CD4-positive, alpha-beta T cell treated with Interleukin-15 for 1 hour (primary cell): ENCODE data around the gene ARVCF.

Experiments
- DNase-seq: peaks from one replicate; pipeline ENCODE4 v3.0.0-alpha.2; 2020

The ARVCF gene

GRCh38 chr22:20028855-20029549 is 12.4 kb upstream of the ARVCF start:
- DNase-seq: no peak

DNA sequence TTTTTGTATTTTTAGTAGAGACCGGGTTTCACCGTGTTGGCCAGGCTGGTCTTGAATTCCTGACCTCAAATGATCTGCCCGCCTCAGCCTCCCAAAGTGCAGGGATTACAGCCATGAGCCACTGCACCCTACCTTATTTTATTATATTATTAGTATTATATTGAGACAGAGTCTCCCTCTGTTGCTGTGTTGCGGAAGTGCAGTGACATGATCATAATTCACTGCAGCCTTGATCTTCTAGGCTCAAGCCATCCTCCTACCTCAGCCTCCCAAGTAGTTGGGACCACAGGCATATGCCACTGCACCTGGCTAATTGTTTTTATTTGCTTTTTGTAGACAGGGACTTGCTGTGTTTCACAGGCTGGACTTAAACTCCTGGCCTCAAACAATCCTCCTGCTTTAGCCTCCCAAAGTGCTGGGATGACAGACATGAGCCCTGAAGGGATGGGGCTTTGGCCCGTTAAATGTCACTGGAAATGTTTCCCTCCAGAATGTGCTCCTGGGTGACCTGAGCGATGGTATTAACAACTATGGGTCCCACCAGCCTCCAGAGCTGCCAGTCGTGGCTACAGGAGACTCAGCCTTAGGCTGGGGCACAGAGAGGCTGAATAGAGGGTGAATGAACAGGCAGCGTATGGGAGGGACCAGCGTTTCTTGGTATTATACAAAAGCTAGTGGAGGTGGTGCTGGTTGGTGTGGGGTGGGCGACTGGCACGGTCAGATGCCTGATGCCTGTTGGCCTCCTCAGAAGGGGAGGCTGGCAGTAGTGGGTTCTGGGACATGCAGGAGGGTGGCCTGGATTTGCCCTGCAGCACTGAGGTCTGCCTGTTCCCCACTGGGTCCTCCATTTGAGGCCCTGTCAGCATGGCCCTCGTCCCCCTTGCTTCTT is 11.6 kb upstream of the ARVCF start:
- DNase-seq: no peak

DNA sequence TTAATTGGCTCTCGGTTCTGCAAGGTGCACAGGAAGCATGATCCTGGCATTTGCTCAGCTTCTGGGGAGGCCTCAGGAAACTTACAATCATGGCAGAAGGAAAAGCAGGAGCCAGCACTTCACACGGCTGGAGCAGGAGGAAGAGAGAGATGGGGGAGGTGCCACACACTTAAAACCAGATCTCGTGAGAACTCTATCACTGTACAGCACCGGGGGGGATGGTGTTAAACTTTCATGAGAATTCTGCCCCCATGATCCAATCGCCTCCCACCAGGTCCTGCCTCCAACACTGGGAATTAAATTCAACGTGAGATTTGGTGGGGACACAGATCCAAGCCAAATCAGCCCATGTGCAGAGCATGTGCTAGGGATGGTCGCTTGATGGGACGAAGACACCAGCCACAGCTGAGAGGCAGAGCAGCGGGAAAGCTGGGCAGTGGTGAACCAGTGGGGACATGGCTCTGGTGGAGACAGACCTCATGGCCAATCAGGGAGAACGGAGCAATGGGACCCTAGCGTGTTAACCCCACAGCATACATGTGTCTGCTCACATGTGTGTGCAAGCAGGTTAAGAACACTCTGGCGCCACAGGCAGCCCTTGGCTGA is 10.5 kb upstream of the ARVCF start:
- no peak for DNase-seq

GRCh38 chr22:20026204-20026908 is 9.7 kb upstream of the ARVCF start:
- no peak for DNase-seq

- no peak for DNase-seq
These were observed 9.0 kb upstream of the ARVCF start for GRCh38 chr22:20025401-20026203.

DNA sequence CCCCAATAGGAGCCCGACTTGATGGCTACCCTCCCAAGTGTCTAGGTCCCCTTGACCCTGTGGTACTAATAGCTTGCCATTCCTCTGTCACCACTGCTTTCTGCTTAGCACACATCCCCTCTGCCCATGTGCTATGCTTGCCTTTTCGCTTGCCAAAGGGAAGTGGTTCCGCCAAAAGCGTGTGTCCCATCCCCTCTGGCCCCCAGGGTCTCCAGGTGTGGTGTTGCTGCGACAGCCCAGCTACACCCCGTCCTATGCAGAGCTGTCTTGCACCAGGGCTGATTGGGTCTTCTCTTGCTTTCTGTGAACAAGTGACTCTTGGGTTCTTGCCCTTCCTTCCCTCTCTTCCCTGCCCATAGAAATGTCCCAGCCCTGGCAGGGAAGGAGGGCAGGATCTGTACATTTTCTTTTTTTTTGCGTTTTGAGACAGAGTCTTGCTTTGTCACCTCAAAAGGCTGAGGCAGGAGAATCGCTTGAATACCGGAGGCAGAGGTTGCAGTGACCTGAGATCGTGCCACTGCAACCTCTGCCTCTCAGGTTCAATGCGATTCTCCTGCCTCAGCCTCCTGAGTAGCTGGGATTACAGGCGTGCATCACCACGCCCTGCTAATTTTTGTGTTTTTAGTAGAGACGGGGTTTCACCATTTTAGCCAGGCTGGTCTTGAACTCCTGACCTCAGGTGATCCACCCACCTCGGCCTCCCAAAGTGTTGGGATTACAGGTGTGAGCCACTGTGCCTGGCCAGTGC is 8.2 kb upstream of the ARVCF start:
- DNase-seq: no peak

DNA sequence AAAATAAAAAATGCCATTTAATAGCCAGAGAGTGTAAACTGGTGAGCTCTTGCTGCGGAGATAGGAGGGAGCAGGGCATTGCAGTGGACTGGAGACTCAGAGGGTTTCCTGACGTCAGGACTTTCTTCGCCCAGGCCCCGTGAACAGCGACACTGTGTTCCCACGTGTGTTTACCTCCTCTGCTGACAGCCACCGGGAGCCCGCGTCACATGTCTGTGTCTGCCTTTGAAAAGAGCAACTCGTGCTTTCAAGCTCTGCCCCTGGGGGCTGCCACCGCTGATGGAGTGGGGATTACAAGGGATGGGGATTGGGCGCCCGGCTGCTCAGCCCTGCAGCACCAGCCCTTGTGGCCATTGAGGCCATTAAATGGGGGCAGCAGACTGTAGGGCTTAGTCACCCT is 7.6 kb upstream of the ARVCF start:
- DNase-seq: no peak

DNA sequence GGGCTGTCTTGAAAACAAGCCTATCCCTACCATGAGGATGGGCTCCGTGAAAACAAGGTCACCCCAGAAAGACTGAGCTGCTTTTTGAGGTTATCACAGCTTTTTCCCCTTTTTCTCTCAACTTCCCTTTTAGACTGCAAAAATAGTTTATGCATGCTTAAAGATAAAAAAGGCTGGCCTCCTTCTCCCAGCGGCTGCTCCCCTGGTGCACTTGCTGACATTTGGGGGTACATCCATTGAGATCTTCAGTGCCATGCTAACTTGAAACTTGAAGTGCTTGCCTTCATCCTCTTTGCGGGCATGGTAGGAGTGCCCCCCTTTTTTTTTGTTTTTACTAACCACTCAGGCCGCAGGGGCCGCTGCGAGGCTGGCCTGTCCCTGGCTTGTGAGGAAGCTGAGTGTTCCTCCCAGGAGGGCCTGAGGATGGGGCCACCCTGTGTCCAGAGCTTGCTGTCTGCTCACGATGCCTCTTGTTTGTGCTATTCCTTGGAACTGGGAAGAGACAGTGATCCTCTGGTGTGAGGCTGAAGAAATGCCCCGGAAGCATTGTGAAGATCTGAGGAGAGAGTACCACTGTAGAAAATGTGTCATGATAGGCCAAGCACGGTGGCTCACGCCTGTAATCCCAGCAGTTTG is 6.5 kb upstream of the ARVCF start:
- no peak for DNase-seq

DNA sequence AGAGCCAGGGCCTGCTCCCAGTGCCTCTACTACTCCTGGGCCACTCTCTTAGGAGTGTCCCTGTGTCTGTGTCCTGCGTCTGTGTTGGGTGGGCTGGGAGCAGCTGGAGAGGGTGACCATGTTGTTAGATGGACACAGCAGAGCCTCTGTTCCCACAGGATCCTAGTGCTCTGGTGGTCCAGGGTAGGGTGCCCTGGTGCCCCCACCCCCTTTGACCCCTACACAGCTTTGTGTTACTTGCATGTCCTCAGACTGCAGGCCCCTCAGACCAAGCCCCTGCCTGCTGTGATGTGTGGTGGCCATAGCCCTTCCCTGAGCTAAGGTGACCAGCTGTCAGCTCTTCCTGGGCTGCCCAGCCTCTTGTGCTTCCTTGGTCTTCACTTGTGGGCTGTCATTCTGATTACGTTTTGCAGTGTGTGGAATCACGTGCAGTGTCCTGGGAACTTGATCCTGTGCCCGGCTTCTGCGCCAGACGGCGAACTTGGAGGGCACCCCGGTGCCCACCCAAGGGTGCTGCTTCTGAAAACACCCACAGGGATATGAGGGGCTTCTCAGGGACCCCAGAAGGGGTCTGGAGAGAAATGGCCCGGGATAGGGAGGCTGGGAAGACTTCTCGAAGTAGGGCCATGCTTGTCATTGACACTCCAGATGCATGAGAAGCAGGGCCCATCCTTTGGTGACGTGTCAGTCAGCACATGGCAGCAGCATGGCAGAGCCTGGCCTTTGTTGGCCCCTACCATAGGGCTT is 5.8 kb upstream of the ARVCF start:
- no peak for DNase-seq

DNA sequence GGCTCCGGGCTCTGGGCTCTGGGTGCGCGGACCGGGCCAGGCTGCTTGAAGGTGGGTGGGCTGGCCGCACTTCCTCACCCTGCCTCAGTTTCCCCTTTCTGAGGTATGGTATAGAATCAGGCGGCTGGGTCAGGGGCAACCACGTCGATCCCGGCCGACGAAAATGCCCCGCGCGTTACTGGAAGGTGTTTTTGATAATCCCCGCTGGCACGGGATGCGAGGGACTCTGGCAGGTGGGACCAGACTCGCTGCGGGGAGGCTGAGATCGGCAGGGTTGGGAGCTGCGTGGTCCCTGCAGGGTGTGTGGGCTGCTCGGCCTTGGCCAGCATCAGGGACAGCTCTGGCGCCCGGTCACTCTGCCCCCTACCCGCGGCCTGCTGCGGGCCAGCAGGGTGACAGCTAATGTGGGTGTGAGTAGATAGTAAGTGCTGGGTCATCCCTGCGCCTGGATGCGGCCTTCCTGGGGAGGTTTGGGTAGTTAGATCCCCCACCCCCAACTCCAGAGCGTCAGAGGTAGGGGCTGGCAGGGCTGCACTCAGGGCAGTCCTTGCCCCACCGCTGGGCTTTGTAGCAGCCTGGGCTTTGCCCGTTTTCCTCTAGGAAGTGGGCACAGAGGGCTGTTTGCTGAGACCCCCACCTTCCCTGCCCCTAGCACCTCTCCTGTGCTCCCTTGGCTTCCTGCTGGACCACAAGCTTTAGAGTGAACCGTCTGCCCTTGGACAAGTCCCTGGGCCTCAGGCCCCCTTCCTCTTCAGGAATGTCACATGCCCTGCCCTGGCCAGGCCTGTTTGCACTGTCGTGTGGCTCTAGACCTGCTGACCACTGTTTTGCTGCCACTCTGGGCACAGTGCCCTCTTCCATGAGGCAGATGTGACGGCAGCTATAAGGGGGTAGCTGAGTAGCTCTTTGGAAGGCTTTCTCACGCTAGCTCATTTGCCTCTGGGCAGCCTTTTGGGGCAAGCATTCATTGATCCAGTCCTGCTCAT is 4.9 kb upstream of the ARVCF start:
- DNase-seq: no peak

GRCh38 chr22:20020533-20021195 is 4.0 kb upstream of the ARVCF start, which contains the start of gene TANGO2:
Gene TANGO2 (plus strand): TSS chr22:20021110. CDS start chr22:20036799, 15,689 bp downstream.
- DNase-seq: peak; percentile 93

DNA sequence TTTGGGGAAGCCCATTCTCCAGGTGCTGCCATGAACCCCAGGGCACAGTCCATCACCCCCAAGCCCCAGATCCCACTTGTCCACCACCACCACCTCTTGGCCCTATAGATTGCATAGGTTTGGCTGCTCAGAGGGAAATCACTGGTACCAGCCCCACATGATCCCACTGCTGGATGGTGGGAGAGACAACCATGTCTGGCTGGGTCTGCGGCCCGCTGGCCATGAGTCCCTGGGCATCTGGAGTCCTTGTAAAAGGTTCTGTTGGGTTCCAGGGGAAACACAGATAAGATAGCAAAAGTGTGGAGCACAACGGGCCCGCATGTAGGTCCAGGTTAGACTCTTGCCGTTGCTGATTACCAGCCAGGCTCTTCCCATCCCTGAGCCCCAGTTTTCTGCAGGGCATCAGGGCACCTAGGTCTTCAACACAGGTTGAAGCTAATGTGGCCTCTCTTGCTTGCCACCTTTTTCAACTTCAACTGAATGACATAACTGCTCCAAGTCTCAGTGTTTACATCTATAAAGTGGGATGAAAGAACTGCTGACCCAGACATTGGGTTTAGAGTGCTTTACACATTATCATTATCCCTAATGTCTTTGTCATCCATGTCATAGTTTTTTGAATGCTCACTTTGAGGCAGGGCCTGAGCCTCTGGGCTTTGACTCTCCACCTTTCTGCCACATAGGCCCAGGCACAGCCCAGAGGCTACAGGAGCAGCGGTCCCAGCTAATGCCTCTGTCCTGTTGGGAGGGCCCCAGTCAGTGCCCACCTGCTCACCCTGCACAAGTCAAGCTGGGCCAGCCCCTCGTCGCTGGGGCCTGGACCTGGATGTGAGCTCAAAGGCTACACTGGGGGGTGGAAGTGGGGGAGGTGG is 3.3 kb upstream of the ARVCF start:
- DNase-seq: no peak

GRCh38 chr22:20018001-20018400 is 1.4 kb upstream of the ARVCF start:
- DNase-seq: no peak

- no peak for DNase-seq
These were observed 967 bp upstream of the ARVCF start for GRCh38 chr22:20017622-20017958.

DNA sequence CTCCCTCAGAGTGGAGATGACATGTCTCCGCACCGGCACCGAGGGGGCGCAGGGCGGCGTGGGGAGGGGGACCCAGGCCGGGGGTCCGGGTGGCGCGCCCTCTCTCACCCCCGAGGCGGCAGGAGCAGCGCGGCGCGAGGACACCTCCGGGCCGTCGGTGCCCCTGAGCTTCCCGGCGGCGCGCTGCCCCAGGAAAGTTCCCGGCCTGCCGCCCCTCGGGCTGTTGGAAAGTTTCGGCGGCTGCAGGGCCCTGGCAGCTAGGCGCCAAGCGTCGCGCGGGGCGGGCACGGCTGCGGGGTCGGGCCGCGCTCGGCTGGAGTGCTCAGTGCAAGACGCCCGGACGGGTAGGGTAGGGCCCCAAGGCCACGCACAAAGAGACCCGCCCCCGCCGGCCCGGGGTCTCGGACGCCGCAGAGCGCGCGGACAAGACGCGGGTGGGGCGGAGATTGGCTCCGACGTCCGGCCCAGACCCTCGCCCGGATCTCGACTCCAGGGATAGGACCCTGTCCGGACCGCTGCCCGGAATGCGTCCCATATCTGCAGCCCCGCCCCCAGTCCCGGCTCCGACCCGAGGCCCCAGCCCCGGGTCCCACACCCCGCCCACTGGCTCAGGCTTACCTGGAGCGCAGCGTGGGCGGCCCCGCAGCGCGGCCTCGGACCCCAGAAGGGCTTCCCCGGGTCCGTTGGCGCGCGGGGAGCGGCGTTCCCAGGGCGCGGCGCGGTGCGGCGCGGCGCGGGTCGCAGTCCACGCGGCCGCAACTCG is 471 bp downstream of the ARVCF start:
- DNase-seq: no peak

DNA sequence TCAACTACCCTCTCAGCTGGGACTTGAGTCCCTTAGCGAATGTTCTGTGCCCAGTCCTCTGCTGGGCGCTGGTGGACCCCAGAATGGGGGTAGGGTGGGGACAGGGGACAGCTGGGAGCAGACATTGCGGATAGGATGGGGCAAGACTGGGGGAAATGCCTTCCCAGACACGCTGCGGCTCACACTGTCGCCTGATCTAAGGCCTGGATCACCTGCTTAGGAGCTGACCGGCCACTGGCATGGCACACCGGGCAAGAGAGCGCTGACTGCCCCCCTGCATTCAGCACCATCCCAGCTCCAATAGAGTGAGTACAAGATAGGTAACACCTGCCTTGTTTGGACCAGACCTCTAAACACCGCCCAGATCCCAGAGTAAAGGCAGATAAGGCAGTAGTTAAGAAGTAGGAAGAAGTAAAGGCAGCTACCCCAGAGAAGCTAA is 1.4 kb downstream of the ARVCF start:
- DNase-seq: no peak
